ENCODE results near the gene FGD6.
"Not testable (repeated sequence)": the region's sequence is repeated elsewhere in the genome, so short reads cannot be mapped to it uniquely, and the experiment has no call there.

Gene FGD6

DNA sequence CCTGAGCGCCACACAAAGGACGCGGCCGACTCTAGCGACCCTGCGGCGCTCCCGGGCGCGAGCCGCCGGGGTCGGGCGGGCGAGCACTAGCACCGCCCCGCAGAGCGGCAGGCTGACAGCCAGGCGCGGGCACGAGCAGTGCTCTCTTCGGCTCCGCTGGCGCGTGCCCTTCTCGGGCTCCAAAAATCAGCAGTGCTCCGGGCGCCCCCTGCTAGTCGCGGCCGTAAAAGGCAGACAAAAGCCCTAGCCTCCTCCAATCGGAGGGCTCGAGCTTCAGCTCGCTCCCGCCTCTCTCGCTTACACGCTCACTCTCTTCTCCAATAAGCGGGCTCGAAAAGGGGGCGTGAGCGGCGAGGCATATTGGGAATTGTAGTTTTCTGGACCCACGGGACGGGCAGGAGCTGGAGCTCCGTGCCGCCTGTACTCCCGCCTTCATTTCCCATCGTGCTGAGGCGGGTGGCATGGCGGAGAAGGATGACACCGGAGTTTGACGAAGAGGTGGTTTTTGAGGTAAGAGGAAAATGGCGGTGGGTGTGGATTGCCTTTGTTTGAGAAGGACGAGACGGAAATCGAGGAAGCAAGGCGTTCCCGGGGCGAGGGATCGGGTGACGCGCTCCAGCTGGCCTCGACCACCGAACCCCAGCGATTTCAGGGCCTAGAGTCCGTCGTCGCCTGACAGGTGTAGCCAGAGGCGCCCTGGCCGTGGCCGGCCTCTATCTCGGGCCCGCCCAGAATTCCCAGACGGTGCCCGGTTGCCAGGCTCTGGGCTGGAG is at the start of gene FGD6, which contains the start of gene VEZT:
FGD6 (minus strand) TSS at position 91 of the 773 bp plus-strand sequence. CDS start 227 bp downstream, outside the sequence.
VEZT (plus strand) TSS at position 431 of the 773 bp plus-strand sequence; CDS start at position 475, 44 bp downstream.
- peak; percentile 99 for DNase-seq (ENCODE audit: low spot score)

DNA sequence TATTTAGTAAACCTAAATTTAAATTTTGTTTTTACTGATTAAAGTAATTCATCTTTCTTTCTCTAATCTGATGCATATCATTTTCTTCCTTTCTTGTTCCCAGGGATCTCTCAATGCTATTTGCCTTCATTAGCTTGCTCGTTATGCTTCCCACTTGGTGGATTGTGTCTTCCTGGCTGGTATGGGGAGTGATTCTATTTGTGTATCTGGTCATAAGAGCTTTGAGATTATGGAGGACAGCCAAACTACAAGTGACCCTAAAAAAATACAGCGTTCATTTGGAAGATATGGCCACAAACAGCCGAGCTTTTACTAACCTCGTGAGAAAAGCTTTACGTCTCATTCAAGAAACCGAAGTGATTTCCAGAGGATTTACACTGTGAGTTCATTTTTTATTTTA is 49.0 kb upstream of the FGD6 start:
- DNase-seq (ENCODE audit: low spot score), result no peak

DNA sequence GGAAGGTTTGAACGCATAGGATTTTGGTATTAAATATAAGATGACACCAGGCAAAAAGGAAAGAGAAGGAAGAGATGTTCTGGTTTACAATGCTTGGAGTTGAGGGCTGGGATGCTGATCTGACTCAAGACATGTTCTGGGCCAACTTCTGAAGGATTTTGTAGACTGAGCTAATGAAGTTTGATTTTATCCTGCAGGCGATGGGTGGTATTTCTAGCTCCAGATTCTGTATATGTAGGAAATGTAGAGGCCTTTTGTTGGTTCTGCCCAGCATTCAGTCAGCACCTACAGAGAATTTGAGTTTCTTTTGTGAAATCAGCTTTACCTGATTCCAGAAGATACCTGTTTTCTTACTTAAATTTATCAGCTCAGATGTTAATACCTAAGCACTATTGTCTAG is 48.5 kb upstream of the FGD6 start:
- DNase-seq (ENCODE audit: low spot score), result no peak

DNA sequence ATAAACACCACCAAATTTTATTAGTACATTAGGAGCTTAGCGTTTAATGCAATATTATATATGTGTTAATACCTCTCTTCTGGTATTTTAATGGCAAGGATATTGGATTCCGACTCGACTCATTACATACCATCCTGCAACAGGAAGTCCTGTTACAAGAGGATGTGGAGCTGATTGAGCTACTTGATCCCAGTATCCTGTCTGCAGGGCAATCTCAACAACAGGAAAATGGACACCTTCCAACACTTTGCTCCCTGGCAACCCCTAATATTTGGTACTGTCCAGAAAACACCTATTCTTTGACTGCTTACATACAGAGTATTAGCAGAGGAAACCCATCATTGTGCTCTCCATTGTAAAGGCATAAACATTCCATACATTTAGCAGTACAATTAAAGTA is 45.5 kb upstream of the FGD6 start:
- DNase-seq (ENCODE audit: low spot score), result no peak

DNA sequence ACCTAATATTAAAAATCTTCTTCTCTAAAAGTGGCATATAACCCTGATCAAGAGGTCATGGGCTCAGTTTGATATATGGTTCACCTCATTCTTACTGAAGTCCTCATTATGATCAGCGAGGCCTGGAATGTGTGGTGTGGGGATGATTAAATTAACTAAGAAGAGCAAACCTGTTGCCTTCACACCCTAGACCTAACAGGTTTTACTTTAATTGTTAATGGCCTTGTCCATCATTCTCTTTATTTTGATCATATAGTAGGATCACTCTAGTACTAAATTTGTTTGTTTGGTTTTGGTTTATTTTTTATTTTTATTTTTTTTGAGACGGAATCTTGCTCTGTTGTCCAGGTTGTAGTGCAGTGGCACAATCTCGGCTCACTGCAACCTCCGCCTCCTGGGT is 43.8 kb upstream of the FGD6 start:
- DNase-seq (ENCODE audit: low spot score), result no peak

DNA sequence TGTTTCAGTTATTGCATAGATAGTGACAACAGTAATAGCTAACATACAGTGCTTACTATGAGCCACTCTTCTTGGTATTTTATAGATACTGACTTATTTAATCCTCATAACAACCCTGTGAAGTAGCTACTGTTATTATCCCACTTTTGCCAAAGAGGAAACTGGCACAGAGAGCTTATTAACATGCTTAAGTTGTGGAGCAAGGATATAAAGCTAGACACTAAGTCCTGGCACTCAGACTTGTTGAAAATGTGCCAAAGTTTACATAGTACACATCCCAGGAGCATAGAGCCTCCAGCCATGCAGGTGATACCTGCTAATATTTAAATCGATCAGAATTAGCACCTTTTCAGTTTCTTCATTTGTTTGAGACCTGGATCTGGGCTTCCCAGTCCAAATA is 42.1 kb upstream of the FGD6 start:
- no peak for DNase-seq (ENCODE audit: low spot score)

DNA sequence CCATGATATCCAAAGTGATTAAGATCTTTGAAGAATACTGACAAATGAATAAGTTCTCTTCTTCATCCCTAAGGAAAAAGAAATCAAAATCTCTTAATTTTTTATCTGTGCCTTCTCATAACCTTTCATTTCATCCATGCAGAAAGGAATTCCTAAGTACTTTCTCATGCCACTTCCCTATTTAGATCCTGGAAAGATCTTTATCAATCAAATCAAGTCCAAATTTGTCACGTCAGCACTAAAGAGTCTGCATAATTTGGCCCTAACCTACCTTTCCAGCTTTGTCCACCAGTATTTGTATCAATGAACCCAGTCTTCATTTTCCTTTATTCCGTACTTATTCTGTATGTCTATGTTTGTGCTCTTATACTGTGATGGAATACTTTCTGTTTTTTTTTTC is 41.5 kb upstream of the FGD6 start:
- no peak for DNase-seq (ENCODE audit: low spot score)

DNA sequence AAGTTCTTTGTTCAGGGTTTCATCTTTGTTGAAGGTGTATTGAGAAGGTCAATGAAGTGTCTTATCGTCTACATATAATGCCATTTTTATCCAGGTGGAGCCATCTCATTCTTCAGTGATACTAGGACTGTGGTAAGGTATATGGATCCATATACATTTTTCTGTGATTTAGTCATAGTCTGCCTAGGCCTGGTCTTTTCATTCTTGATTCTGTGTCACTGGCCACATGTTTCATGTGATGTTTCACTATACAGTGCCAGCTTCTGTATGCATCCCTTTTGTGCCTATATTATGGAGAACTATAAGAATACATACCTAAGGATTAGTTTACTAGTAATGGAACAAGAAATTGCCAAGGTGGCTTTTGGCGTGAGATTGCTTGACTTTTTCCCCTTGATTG is 40.9 kb upstream of the FGD6 start:
- peak; percentile 14 for DNase-seq (ENCODE audit: low spot score)

DNA sequence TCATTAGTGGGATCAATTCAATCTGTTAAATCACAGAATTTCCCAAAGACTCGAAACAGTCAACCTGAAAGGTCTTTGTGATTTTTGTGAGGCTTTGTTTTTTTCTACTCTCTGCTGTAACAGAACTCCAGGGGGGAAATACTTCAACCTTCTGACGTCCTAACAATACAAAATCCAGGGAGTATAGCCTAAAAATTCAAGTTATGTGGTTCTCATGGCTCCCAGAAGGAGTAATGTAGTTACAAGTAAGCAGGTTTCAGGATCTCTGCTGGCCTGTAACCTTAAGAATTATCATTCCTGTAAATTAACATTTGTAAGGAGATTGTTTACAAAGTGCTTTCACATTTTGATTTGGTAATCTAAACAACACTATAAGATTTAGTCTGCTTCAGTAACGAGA is 40.3 kb upstream of the FGD6 start:
- no peak for DNase-seq (ENCODE audit: low spot score)

DNA sequence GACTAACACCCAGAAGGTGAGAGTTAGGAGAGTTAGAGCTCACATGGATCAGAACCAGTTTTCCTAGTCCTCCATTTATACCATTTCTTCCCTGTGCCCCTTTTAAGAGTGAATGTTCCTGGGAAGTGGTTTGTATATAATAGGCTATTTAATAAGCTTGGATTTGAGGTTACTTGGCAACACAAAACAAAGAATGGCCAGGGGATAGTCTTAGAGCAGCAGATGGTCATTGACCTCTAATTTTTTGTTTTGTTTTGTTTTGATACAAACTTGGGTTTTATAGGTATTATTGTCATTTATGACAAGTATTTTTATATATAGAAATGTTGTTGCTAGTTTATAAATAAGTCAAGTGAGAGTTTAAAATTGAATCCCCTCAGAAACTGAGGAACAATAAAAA is 36.1 kb upstream of the FGD6 start:
- no peak for DNase-seq (ENCODE audit: low spot score)

DNA sequence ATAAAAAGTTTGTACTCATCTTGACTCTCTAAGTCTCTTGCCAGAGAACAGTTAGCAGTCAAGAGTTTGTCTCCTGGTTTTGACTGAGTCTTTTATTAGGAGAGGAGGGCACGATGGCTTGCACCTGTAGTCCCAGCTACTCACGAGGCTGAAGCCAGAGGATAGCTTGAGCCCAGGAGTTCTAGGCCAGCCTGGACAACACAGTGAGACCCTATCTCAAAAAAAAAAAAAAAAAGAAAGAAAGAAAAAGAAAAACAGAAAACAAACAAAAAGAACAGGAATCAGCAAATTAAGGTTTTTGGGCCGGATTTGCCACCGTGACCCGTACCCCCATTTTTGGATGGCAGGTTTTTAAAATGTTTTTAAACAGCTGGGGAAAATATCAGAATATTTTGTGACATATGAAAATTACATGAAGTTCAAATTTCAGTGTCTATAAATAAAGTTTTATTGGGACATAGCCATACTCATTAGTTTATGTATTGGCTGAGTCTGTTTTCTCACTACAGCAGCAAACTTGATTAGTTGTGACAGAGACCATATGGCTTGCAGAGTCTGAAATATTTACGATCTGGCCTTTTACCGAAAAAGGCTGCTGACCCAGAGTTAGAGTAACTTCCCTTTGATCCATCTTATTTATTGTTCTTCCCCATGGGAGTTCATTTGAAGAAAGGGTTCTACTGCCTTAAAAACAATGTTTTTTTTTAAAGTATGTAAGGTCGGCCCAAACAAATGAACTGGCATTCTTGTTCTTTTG is 31.5 kb upstream of the FGD6 start:
- DNase-seq (ENCODE audit: low spot score), result no peak

DNA sequence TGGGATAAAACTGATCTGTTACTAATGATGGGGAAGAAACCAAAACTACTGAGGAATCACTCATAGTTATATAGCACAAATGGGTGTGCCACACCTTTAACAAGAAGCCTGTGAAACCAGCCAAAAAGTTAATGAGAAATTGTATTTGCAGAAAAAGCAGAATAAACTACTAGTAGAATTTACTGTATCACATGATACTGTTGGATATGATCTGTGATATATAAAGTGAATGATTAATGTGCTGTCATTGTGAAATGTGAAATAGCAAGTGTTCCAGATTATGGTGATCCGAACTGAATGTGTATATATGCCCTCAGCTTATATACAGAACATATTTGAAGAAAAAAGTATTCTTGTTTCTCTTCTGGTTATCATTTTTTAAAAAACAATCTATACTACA is 30.8 kb upstream of the FGD6 start:
- no peak for DNase-seq (ENCODE audit: low spot score)

DNA sequence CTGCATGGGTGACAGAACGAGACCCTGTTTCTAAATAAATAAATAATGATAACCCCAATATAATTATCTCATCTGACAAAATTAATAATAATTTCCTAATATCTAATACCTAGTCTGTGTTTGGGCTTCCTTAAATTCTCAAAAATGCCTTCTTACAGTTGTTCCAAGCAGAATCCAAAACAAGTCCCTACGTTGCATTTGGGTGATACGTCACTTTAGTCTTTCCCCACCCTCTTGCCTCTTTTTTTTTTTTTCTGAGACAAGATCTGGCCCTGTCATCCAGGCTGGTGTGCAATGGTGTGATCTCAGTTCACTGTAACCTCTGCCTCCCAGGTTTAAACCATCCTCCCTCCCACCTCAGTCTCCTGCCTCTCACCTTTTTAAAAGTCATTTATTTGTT is 27.1 kb upstream of the FGD6 start:
- DNase-seq (ENCODE audit: low spot score), result no peak

DNA sequence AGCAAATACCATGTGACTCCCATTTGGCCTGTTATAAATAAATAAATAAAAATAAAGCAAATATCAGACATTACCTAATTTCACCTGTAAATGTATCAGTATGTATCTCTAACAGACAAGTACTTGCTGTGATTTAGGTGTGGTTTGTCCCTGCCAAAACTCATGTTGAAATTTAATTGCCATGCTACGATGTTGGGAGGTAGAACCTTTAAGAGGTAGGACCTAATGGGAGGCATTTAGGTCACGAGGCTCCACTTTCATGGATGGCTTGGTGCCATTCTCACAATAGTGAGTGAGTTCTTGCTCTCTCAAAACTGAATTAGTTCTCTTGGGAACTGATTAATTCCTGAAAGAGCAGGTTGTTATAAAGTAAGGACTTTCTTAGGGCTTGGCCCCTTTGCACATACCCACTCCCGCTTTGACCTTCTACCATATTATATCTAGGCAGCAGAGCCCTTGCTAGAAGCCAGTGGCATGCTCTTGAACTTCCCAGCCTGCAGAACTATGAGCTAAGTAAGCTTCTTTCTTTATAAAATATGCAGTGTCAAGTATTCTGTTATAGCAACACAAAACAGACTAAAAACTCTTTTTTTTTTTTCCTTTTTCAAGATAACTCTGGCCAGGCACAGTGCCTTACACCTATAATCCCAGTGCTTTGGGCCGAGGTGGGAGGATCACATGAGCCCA is 26.4 kb upstream of the FGD6 start:
- no peak for DNase-seq (ENCODE audit: low spot score)

DNA sequence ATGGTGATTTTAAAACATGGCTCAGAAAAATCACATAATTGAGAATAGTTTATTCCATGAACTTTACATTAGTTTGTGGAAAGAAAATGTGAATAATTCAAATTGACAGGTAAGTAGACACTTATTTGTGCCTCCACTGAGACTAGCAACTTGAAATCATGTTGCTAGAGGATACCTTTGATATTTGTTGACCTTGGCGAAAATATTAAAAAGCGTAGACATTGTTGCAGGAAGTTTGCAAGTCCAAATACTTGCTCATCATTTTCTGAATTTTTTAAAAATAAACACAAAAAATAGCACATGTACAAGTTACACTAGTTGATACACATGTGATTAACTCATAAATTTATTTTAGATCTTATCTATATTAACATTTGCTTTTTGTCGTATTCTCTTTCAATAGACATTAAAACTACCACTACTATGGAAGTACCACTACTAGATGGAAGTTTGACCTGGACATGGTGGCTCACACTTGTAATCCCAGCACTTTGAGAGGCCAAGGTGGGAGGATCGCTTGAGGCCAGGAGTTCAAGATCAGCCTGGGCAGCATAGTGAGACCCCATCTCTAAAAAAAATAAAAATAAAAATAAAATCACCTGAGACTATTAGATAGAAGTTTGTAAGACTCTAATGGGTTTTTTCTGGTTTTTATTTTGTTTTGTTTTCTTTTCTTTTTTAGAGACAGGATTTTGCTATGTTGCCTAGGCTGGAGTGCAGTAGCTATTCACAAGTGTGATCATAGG is 24.7 kb upstream of the FGD6 start:
- DNase-seq (ENCODE audit: low spot score), result no peak

DNA sequence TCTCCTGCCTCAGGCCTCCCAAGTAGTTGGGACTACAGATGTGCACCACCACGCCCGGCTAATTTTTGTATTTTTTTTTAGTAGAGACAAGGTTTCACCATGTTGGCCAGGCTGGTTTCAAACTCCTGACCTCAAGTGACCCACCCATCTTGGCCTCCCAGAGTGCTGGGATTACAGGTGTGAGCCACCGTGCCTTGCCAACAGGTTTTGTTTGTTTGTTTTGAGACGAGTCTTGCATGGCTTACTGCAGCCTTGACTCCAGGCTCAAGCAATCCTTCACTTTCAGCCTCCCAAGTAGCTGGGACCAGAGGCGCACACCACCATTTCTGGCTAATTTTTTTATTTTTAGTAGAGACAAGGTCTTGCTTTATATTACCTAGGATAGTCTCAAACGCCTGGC is 23.9 kb upstream of the FGD6 start:
- DNase-seq (ENCODE audit: low spot score), result not testable (repeated sequence)

DNA sequence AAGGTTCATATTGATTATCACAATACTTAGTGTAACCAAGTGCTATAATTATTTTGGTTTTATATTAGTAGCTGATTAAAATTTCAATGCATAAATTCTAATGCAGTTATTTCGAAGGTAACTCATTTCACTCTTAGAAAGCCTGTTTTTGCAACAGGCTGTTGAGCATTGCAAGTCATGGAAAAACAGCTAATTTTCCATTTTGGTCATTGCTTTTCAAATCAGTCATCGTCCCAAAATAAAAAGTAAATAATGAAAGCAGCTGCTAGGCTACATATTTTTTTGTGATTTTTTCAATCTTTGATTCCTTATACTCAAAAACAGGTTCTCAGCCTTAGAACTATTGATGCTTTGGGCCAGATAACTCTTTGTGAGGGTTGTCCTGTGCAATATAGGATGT is 23.3 kb upstream of the FGD6 start:
- DNase-seq (ENCODE audit: low spot score), result no peak

DNA sequence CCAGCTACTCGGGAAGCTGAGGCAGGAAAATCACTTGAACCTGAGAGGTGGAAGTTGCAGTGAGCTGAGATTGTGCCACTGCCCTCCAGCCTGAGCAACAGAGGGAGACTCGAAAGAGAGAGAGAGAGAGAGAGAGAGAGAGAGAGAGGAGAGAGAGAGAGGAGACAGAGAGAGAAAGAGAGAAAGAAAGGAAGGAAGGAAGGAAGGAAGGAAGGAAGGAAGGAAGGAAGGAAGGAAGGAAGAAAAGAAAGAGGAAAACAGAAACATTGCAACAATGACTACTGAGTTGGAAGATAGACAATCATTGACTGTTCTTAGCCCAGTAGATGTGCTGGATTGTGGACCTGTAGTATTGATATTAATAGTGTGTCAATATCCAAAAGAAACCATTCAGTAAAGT is 22.6 kb upstream of the FGD6 start:
- not testable (repeated sequence) for DNase-seq (ENCODE audit: low spot score)

DNA sequence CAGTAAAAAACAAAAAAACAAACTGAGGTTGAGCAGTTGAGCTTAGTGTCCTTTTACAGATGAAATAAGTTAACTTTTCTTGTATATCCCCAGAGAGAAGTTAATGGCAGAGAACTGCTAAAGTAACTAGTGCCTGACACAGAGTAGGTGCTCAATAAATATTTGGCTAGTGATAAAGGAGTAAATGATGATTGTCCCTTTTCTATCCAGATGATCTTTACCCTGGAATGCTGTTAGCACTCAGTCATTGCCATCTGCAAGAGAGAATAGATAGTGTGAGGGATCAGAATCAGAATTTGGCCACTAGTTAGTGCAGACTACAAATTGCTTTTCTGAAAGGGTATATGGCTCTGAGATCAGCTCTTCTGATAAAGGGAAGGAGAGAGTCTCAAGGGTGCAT is 21.9 kb upstream of the FGD6 start:
- DNase-seq (ENCODE audit: low spot score), result no peak

DNA sequence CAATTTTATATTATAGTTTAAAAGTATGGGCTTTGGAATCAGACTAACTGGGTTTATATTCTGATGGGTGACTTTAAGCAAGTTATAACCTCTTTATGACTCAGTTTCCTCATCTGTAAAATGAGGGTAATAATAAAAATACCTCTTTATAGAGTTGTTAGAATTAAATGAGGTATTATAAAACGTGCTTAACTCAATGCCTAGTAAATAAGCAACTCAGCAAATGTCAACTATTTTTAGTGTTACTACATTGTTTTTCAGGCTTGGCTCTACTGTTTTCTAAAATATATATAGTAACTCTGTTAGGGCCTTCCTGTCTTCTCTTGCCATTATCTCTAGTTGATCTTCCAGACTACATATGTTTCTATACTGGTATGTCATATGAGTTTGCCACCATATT is 20.9 kb upstream of the FGD6 start:
- no peak for DNase-seq (ENCODE audit: low spot score)

DNA sequence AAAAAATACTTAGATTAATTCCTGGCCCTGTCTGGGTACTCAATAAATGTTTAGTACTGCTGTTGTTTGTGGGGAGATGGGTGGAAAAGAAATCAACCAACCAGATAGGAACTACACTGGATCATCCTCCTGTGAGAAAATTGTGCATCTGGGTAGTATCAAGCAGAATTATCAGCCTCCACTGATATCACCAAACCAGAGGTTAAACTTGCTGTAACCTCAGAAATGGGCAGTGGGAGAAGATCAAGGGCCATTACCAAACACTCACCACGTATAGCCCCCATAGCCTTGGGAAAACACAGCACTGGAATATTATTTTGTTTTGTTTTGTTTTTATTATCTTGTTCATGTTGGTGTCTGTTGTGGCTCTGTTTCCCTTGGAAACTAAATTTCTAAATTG is 20.0 kb upstream of the FGD6 start:
- no peak for DNase-seq (ENCODE audit: low spot score)

DNA sequence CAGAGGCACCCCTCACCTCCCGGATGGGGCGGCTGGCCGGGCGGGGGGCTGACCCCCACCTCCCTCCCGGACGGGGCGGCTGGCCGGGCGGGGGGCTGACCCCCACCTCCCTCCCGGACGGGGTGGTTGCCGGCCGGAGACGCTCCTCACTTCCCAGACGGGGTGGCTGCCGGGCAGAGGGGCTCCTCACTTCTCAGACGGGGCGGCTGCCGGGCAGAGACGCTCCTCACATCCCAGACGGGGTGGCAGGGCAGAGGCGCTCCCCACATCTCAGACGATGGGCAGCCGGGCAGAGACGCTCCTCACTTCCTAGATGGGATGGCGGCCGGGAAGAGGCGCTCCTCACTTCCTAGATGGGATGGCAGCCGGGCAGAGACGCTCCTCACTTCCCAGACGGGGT is 18.4 kb upstream of the FGD6 start:
- DNase-seq (ENCODE audit: low spot score), result not testable (repeated sequence)

Data from SW480 (cell line).